Measurements from ENCODE around the gene GNAT2.

GRCh38 chr1:109556563-109556962 lies 62.9 kb downstream of the GNAT2 start:
- TF ChIP-seq CTCF (conservative IDR thresholded peaks at IDR 0.05), result no peak
- no peak for TF ChIP-seq EZH2 (IDR thresholded peaks at IDR 0.05; ENCODE audit: low read depth)

Measured in PC-9 (cell line).